Stimulated activated CD8-positive, alpha-beta memory T cell treated with anti-CD3 and anti-CD28 coated beads, Interleukin-4, amount 100 ng/mL, for 1 hour (primary cell): ENCODE results near the gene TRIM5.
"Not testable (repeated sequence)": the region's sequence is repeated elsewhere in the genome, so short reads cannot be mapped to it uniquely, and the experiment has no call there.

Experiments
- DNase-seq, 2 donors: peaks; one replicate each; pipeline ENCODE4 v3.0.0-alpha.2; 2020; ENCODE audit warnings: low read depth in 2 of 2, low spot score in 1 of 2

The TRIM5 gene, protein sequence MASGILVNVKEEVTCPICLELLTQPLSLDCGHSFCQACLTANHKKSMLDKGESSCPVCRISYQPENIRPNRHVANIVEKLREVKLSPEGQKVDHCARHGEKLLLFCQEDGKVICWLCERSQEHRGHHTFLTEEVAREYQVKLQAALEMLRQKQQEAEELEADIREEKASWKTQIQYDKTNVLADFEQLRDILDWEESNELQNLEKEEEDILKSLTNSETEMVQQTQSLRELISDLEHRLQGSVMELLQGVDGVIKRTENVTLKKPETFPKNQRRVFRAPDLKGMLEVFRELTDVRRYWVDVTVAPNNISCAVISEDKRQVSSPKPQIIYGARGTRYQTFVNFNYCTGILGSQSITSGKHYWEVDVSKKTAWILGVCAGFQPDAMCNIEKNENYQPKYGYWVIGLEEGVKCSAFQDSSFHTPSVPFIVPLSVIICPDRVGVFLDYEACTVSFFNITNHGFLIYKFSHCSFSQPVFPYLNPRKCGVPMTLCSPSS

DNA sequence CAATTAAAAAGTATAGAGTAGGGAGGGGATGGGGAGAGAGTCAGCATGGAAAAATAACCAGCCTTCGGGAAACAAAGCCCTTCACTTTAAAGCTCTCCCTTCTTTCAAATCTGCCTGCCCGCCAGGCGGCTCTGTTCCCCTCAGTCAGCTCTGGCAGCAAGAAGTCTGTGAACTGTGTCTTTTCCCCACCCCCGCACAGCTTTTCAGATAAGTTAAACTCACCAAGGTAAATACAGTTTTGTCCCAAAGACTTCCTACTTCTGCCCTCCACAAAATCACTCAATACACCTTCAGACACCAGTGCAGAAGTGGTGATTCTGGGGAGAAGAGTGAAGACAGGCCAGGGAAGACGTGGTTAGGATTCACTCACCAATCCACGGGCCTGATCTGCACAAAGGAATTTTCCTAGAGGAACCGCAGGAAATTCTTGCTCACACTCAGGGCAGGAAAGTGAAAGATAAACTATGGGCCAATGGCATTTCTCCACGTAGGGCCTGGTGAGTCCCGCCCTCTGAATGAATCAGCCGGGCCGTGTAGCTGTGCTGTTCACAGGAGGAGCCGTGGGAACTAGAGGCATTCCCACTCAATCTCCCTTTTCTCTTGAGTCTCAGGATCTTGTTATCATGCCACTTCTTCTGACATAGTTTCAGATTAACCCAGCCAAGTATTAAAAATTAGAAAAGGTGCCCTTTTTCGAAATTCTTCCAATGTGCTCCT lies at the start of gene TRIM5:
Gene TRIM5 (minus strand): TSS at position 429 of the 717 bp plus-strand sequence. CDS start 4,897 bp downstream, outside the sequence.
- peak; percentile 56 to 63 for DNase-seq

DNA sequence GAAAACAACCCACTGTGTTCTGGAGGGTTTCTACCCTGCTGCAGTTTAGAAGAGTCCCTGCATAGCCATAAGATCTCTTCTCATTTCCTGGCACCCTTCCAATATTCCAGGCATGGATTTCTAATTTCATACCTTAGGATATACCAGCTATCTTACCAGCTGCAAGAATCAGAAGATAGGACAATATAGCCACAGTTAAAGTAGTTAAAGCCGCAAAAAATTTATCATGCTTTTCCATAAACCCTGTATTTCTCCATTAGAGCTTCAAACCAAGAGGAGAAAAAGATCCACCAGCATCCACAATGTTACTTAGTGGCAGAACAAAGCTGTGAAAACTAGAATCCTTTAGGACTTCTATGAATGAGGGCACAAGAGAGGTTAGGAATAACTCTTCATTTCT lies 42.8 kb upstream of the TRIM5 start:
- no peak for DNase-seq

DNA sequence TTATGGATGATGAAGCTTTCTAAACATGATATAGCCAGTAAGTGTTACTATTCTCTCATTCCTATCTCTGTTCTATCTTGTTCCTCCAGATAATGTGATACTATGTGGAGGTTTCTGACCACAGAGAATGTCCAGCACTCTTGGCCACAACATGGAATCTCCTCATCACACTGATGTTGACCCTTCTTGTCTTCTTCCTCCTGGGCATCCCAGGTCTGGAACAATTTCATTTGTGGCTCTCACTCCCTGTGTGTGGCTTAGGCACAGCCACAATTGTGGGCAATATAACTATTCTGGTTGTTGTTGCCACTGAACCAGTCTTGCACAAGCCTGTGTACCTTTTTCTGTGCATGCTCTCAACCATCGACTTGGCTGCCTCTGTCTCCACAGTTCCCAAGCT lies 41.5 kb upstream of the TRIM5 start:
- DNase-seq = no peak

DNA sequence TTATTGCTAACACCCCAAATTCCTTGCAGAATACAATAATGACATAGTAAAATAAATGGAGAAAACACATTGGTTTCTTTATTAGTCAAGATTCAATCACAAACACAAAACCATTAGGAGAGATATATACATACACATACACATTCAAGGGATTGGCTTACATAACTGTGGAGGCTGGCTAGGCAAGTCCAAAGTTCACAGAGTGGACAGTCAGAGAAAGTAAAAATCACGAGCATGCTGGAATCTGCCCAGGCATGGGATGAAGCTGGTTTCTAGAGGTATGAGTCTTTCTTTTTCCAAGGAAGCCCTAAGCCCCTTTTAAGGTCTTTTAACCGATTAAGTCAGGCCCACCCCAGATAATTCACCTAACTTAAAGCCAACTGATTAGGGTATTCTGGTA lies 37.7 kb upstream of the TRIM5 start:
- DNase-seq = no peak

DNA sequence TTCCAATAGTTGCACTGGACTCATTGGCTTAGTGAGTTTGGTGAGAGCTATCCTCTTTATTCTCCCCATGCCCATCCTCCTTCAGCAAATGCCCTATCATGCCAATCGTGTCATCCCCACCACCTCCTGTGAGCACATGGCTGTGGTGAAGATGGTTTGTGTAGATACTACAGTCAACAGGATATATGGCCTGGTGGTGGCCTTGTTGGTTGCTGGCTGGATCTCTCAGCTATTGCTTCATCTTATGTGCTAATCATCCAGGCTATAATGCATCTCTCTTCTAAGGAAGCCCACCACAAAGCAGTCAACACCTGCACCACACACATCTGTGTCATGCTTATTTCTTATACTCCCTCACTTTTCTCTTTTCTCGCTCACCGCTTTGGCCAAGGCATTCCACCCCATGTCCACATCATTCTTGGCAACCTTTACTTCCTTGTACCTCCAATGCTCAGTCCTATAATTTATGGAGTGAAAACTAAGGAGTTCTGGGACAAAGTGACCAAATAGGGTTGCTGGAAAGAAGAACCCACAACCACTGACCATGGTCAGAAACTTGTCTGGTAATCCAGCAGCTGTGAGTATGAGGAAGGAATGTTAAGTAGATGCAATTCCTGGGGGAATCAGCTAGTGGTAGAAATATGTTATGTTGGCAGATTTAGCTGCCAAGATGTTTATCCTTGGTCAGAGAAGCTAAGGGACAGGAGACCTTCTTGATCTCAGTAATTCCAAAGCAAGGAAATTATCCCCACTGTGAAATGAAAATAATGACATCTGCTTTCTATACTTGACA lies 35.0 kb upstream of the TRIM5 start:
- DNase-seq = no peak

DNA sequence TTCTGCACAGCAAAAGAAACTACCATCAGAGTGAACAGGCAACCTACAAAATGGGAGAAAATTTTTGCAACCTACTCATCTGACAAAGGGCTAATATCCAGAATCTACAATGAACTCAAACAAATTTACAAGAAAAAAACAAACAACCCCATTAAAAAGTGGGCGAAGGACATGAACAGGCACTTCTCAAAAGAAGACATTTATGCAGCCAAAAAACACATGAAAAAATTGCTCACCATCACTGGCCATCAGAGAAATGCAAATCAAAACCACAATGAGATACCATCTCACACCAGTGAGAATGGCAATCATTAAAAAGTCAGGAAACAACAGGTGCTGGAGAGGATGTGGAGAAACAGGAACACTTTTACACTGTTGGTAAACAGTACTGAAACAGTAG lies 31.6 kb upstream of the TRIM5 start:
- DNase-seq = not testable (repeated sequence)

DNA sequence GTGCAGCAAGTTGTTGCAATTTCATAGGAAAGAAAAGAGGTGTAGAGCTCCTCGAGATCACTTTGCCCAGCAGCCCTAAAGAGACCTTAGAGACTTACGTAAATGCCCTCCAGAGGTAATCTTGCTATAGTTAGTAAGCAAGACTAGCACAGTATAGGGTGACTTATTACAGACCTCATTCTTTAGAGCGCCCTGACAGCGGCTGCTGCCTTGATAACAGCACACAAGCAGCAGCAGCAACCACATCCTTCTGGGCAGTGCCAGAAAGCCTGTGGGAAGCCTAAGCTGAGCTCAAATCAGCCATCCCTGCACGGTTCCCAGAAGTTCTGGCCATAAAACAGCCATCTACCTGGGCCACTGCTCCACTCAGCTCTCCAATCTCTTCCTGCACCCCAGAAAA lies 28.8 kb upstream of the TRIM5 start:
- DNase-seq = no peak

DNA sequence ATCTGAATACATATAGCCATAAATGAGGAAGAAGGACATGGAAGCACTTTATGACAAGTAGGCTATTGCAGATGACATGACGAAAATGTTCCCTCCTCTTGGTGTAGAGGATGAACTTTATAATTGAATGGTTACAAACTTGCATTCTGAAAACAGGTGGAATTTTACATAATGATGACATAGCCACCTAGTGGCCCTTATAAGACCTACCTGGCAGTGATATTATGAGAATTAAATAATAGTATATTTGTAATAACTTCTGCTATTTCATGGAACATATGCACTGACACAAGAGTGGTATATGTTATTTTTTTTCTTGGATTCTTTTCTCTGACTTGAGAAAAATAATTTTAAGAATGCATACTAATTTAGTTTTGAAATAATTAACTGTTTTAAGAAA lies 27.6 kb upstream of the TRIM5 start:
- DNase-seq = no peak

DNA sequence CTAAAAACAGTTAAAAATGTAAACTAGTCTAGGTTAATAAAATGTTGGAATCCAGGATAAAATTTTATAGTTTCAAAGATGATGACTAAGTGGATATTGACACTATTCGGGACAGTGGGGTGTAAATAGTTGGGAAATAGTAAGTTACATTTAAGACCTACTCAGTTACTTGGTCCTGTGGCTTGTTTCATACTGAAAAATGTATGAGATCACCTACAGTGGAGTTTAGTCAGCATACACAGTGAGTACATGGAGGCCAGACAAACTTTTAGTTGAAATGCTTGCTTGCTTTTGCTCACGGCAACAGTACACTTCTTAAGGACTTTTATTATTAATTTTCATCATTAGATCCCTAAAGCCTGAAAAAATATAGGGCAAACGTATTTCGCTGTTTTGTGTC lies 20.8 kb upstream of the TRIM5 start:
- no peak for DNase-seq

DNA sequence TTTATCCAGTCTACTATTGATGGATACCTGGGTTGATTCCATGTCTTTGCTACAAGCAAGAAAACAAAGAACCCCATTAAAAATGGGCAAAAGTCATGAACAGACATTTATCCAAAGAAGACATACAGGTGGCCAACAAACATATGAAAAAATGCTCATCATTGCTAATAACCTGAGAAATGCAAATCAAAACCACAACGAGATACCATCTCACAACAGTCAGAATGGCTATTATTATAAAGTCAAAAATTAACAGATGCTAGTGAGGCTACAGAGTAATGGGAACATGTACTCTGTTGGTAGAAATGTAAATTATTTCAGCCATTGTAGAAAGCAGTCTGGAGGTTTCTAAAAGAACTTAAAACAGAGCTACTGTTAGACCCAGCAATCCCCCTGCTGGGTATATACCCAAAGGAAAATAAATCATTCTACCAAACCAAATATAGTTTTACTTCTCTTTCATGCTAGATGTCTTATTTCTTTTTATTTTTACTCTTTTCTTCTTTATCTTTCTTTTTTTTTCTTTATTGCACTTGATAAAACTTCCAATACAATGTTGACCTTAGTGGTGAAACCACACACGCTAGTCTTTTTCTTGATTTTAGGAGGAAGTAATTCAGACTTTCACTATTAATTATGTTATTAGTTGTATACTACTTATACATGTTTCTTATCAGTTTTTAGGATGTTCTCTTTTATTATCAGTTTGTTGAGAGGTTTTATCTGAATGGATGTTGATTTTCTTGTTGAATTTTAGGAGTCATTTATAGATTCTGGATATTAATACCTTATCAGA lies 19.1 kb upstream of the TRIM5 start:
- no peak for DNase-seq

DNA sequence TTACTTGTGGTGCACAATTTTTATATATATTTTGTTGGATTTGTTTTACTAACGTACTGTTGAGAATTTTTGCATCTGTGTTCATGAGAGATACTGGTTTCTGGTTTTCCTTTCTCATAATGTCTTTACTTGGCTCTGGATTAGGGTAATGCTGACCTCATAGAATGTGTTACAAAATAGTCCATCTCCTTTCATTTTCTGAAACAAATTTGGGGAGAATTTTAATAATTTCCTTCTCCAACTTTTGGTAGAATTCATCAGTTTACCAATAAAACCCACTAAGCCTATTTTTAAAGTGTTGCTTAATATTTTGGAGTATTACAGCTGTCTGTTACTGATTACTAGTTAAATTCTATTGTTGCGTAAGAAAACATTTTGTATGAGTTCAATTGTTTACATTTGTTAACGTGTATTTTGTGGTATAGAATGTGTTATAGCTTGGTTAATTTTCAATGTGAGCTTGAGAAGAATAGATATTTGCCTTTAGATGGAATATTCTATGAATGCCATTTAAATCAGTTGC lies 16.2 kb upstream of the TRIM5 start:
- no peak for DNase-seq

DNA sequence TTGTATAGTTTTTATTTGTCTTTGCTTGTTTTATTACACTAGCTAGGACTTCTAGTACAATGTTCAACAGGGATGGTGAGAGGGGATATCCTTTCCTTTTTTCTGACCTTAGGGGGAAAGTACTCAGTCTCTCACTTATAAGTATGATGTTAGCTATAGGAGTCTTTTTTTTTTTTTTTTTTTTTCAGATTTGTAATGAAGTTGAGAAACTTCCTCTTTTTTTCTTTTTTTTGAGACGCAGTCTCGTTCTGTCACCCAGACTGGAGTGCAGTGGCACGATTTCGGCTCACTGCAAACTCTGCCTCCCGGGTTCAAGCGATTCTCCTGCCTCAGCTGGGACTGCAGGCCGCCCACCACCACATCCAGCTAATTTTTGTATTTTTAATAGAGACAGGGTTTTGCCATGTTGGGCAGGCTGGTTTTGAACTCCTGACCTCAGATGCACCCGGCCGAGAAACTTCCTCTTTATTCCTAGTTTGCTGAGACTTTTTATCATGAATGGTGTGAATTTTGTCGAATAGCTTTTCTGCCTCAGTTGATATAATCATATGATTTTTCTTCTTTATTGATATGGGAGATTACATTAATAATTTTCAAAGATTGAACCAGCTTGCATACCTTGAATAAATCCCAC lies 15.7 kb upstream of the TRIM5 start:
- DNase-seq = no peak

DNA sequence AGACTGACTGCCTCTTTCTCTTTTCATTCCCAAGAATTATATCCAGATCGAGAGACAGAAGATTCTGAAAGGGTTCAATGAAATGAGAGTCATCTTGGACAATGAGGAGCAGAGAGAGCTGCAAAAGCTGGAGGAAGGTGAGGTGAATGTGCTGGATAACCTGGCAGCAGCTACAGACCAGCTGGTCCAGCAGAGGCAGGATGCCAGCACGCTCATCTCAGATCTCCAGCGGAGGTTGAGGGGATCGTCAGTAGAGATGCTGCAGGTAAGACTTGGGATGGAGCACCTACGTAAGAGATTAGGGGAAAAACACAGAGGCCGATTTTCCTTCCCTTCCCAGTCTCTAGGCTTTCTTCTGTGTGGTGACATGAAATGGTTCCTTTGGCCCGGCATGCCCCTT lies 13.4 kb upstream of the TRIM5 start:
- DNase-seq = no peak

DNA sequence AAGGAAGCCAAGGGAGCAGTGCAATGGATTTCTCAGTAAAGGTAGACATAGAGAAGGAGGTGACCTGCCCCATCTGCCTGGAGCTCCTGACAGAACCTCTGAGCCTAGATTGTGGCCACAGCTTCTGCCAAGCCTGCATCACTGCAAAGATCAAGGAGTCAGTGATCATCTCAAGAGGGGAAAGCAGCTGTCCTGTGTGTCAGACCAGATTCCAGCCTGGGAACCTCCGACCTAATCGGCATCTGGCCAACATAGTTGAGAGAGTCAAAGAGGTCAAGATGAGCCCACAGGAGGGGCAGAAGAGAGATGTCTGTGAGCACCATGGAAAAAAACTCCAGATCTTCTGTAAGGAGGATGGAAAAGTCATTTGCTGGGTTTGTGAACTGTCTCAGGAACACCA lies 11.3 kb upstream of the TRIM5 start:
- DNase-seq = no peak

DNA sequence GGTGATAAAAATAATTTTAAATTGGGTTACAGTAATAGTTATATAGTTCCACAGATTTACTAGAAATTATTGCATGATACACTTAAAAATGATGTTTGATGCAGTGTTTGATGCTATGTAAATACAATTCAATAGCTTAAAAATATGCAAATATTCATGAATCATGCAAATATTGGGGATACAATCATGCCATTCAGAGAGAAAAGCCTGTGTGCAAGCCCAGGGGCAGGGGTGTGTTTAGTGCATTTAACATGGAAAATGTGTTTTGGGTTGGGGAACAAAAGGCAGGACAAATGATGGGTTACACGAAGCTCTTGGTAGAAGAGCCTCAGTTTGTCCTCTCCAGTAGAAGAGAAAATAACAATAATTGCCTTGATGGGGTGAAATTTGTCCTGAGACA lies 10.7 kb upstream of the TRIM5 start:
- DNase-seq = no peak

DNA sequence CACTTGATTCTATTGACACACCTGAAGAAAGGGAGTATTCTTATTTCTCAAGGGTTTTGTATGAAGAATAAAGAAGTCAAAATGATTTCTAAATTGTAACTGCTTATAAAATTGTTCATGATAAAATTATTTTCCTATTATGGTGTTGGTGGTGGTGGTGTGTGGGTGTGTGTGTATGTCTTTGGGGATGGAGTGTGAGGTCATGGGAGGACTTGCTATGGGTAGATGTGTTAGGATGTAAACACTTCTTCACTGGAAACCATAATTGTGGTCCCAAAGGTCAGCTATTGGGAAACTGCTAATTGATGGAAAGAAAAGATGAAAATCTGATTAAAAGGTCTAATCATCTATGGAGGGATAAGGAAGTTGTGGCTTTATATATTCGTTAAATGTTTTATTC lies 9.8 kb upstream of the TRIM5 start:
- no peak for DNase-seq

DNA sequence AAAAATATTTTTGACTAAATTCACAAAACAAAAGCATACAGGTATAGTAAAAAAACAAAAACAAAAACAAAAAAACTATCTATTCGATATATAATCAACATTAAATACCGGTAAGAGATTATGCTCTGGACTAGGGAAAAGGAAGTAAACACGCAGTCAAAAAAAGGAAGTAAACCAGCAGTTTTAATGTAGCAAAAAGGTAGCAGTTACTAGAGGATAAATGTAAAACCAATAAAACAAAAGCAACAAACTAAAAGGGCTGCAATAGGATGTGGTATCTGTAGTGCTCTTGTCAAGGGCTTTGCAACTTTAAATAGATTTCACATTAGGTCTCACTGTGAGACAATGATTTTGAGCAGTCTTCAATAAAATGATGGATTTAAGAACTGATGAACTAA lies 7.1 kb upstream of the TRIM5 start:
- DNase-seq = no peak

DNA sequence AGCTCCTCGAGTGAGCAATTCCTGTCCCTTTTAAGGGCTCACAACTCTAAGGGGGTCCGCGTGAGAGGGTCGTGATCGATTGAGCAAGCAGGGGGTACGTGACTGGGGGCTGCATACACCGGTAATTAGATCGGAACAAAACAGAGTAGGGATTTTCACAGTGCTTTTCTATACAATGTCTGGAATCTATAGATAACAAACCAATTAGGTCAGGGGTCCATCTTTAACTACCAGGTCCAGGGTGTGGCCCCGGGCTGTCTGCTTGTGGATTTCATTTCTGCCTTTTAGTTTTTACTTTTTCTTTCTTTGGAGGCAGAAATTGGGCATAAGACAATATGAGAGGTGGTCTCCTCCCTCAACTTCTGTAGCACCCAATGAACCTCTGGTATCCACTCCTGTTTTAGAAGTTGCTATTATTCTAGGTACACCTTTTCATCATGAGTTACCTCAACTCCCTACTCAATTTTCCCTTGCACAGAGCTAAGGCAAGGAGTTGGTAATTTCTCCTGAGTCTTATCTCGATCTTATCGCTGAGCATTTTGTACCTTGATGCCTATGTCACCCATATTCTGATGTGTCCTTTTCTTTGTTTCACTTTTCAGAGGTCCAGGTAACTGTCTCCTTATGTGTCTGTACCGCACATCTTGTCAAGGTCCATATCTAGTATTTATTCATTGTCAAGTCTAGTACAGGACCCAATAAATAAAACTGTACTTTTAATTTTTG lies 6.5 kb upstream of the TRIM5 start:
- not testable (repeated sequence) for DNase-seq

DNA sequence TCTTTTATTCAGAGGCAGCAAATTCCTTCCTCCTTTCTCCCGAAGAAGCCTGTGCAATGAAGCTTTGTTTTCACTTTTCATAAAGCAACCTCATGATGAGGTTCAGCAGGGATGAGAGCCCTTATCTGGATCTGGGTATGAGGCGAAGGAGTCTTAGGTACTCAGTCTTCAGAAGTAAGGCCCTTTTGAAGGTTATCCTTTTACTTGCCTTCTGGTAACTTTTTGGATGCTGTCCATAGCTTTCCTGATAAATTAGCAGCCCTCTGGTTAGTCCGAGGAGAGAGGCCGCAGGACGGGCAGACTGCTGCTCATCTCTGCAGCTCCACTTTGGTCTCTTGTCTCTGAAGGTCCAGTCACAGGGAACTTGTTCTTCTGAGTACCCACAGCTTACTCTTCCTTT lies 5.9 kb upstream of the TRIM5 start:
- no peak for DNase-seq

DNA sequence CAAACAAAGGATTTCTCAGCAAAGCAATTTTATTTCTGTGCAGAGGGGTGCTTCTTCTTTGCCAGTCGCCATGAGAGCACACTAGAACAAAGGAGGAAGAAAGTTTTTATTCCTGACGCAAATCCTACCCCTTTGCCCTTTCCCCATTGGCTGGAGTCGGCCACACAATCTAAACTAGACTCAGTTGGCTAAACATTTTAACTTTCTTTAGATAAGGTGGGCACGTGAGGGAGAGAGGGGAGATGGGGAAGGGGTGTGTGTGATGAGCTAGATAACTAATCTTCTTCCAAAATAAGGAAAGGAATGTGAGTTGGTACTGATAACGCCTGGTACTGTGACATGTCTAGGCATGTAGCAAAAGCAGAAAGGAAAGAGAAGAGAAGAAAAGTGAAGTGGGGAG lies 5.3 kb upstream of the TRIM5 start:
- no peak for DNase-seq
